Measurements from ENCODE around the gene KAT14. TPM values are rescaled to one million over a fixed set of nuclear protein-coding genes. Genes with fewer than 3 reads are reported as not detected.
A peak's percentile ranks its signal among the peaks of the same experiment; 100 is the strongest.

The KAT14 gene
- total RNA-seq, 4 donors from 2014 or later: 17.3 to 58.0 (median 24.0) TPM

- intact Hi-C loops (cut with DNase I; ENCODE audit: low total_unique reads): no loop called here
- TF ChIP-seq POLR2AphosphoS5 (IDR thresholded peaks at IDR 0.05): no peak
- no peak for TF ChIP-seq CTCF (IDR thresholded peaks at IDR 0.05)
- TF ChIP-seq POLR2A (IDR thresholded peaks at IDR 0.05): no peak
- TF ChIP-seq EP300 (IDR thresholded peaks at IDR 0.05; ENCODE audit: low read depth): no peak
- peak overlapping the region in 3 of 4 donors; percentile 34 to 69 (median 56) for H3K27ac ChIP-seq
- H3K4me1 ChIP-seq: peaks cover 11 to 25% (median 14%) of the 10 kb centered on the region in 4 donors
- peak; percentile 46 for DNase-seq
- no peaks in the 10 kb centered on the region for H3K27me3 ChIP-seq
- 46% methylated on average over 5 of the region's 5 CpGs for WGBS, 2 donors (ENCODE audit: low coverage in 1 of 2)
- H3K9me3 ChIP-seq: no peaks in the 10 kb centered on the region
- H3K36me3 ChIP-seq: peaks cover 0 to 14% (median 3%) of the 10 kb centered on the region in 4 donors
- in situ Hi-C loops (cut with MboI; ENCODE audit: low pct_ligation_motif_present in 1 of 4, low pct_unique_long_range_greater_than_20kb in 1 of 4, low sequenced_read_pairs in 3 of 4): no loop called here
- no peak overlapping the region for H3K4me3 ChIP-seq
Observed at GRCh38 chr20:18166241-18166881, 28.7 kb downstream of the KAT14 start.

GRCh38 chr20:18166950-18167349 lies 29.3 kb downstream of the KAT14 start:
- H3K36me3 ChIP-seq: peaks cover 0 to 12% (median 3%) of the 10 kb centered on the region in 4 donors
- no peaks in the 10 kb centered on the region for H3K9me3 ChIP-seq
- H3K27ac ChIP-seq: peak overlapping the region in 3 of 4 donors; percentile 34 to 69 (median 56)
- 73% methylated on average over 1 of the region's 1 CpG; no CpG with 5 or more reads in 1 of the 2 donors for WGBS, 2 donors (ENCODE audit: low coverage in 1 of 2)
- peaks cover 11 to 26% (median 14%) of the 10 kb centered on the region in 4 donors for H3K4me1 ChIP-seq
- intact Hi-C loops (cut with DNase I; ENCODE audit: low total_unique reads): no loop called here
- no peak overlapping the region for H3K4me3 ChIP-seq
- no peak for DNase-seq
- no peak for TF ChIP-seq EP300 (IDR thresholded peaks at IDR 0.05; ENCODE audit: low read depth)
- no peak for TF ChIP-seq POLR2A (IDR thresholded peaks at IDR 0.05)
- no peak for TF ChIP-seq CTCF (IDR thresholded peaks at IDR 0.05)
- TF ChIP-seq POLR2AphosphoS5 (IDR thresholded peaks at IDR 0.05): no peak
- no peaks in the 10 kb centered on the region for H3K27me3 ChIP-seq
- in situ Hi-C loops (cut with MboI; ENCODE audit: low pct_ligation_motif_present in 1 of 4, low pct_unique_long_range_greater_than_20kb in 1 of 4, low sequenced_read_pairs in 3 of 4): no loop called here

GRCh38 chr20:18172379-18172778 lies 34.7 kb downstream of the KAT14 start:
- Histone ChIP-seq H3K9me3 (no peaks in the 10 kb centered on the region), H3K4me1 (peaks cover 2 to 12% (median 8%) of the 10 kb centered on the region in 4 donors), H3K36me3 (peaks cover 0 to 6% (median 0%) of the 10 kb centered on the region in 4 donors), H3K27me3 (no peaks in the 10 kb centered on the region), H3K27ac (no peak overlapping the region), H3K4me3 (no peak overlapping the region)
- TF ChIP-seq EP300 (IDR thresholded peaks at IDR 0.05; ENCODE audit: low read depth): no peak
- no peak for TF ChIP-seq CTCF (IDR thresholded peaks at IDR 0.05)
- no peak for TF ChIP-seq POLR2AphosphoS5 (IDR thresholded peaks at IDR 0.05)
- no peak for TF ChIP-seq POLR2A (IDR thresholded peaks at IDR 0.05)
- DNase-seq: peak; percentile 34
- in situ Hi-C loops (cut with MboI; ENCODE audit: low pct_ligation_motif_present in 1 of 4, low pct_unique_long_range_greater_than_20kb in 1 of 4, low sequenced_read_pairs in 3 of 4): no loop called here
- intact Hi-C loops (cut with DNase I; ENCODE audit: low total_unique reads): no loop called here
- WGBS, 2 donors (ENCODE audit: low coverage in 1 of 2): 82% methylated on average over 2 of the region's 2 CpGs; no CpG with 5 or more reads in 1 of the 2 donors

GRCh38 chr20:18174906-18175683 lies 37.4 kb downstream of the KAT14 start:
- Histone ChIP-seq H3K27me3 (no peaks in the 10 kb centered on the region), H3K27ac (no peak overlapping the region), H3K4me3 (no peak overlapping the region), H3K36me3 (peaks cover 0 to 4% (median 0%) of the 10 kb centered on the region in 4 donors), H3K4me1 (peaks cover 0 to 8% (median 4%) of the 10 kb centered on the region in 4 donors), H3K9me3 (no peaks in the 10 kb centered on the region)
- in situ Hi-C loops (cut with MboI; ENCODE audit: low pct_ligation_motif_present in 1 of 4, low pct_unique_long_range_greater_than_20kb in 1 of 4, low sequenced_read_pairs in 3 of 4): no loop called here
- no peak for TF ChIP-seq EP300 (IDR thresholded peaks at IDR 0.05; ENCODE audit: low read depth)
- no peak for DNase-seq
- WGBS, 2 donors (ENCODE audit: low coverage in 1 of 2): 97% methylated on average over 10 to 14 of the region's 14 CpGs
- intact Hi-C loops (cut with DNase I; ENCODE audit: low total_unique reads): no loop called here
